IMR-90 (cell line): ENCODE results near the gene CNNM2. TPM values are rescaled to one million over a fixed set of nuclear protein-coding genes. Genes with fewer than 3 reads are reported as not detected.

ENCODE experiments used
- ATAC-seq: fragments of 200-7000 bp; cut with Tn5 transposase; 2 replicates; pipeline ENCODE4 v1.9.1; 2020; ENCODE audit warnings: low read depth, mild to moderate bottlenecking, moderate library complexity
- BruUV-seq: library from RNA; stranded (reverse); fragments of 400-500 nt; replicated peaks from 2 replicates; lab custom pipeline; 2021; lab: Mats Ljungman, UMichigan
- CTCF ChIA-PET: fragments of 300-600 bp; formaldehyde crosslinking; extraction: SDS; loops from one replicate; lab custom pipeline; 2021; ENCODE audit warnings: antibody characterized with exemption; lab: Yijun Ruan, JAX
- POLR2A ChIA-PET: fragments of 300-600 bp; sonication (Branson Sonifier 250); formaldehyde crosslinking; loops from one replicate; lab custom pipeline; 2022; ENCODE audit warnings: antibody characterized with exemption; ENCODE audit not compliant: unreplicated experiment; lab: Charles Lee
- DNase-seq: peaks from one replicate; pipeline ENCODE4 v3.0.0; 2013
- H2AFZ ChIP-seq: replicated peaks from 2 replicates; pipeline ENCODE3; 2013; ENCODE audit warnings: low read length, mild to moderate bottlenecking; ENCODE audit not compliant: poor library complexity
- H2AK5ac ChIP-seq: 2 replicates; pipeline ENCODE4 v1.6.1; 2013; ENCODE audit warnings: low read depth, low read length, inconsistent platforms
- H2AK9ac ChIP-seq: replicated peaks from 2 replicates; pipeline ENCODE3; 2013; ENCODE audit warnings: mild to moderate bottlenecking, low read depth, low read length, moderate library complexity; ENCODE audit not compliant: poor library complexity
- H2BK120ac ChIP-seq: 2 replicates; pipeline ENCODE4 v1.6.1; 2013; ENCODE audit warnings: low read depth, low read length, inconsistent platforms
- H2BK15ac ChIP-seq: 3 replicates; pipeline ENCODE4 v1.6.1; 2013; ENCODE audit warnings: low read depth, low read length, inconsistent platforms
- H2BK20ac ChIP-seq: 2 replicates; pipeline ENCODE4 v1.6.1; 2013; ENCODE audit warnings: low read depth, mild to moderate bottlenecking, inconsistent platforms, low read length, moderate library complexity
- H2BK5ac ChIP-seq: 2 replicates; pipeline ENCODE4 v1.6.1; 2013; ENCODE audit warnings: mild to moderate bottlenecking, low read depth, low read length, inconsistent platforms; ENCODE audit not compliant: poor library complexity, severe bottlenecking
- H3K14ac ChIP-seq: replicated peaks from 2 replicates; pipeline ENCODE4 v1.6.1; 2013; ENCODE audit warnings: low read depth, low read length, inconsistent platforms
- H3K18ac ChIP-seq: 2 replicates; pipeline ENCODE4 v1.6.1; 2013; ENCODE audit warnings: low read depth, low read length, control low read depth
- H3K23ac ChIP-seq: 2 replicates; pipeline ENCODE4 v1.6.1; 2013; ENCODE audit warnings: low read depth, low read length, inconsistent platforms
- H3K27ac ChIP-seq: 2 replicates; pipeline ENCODE4 v1.5.1; 2013; ENCODE audit warnings: mild to moderate bottlenecking, control low read depth, low read length; ENCODE audit not compliant: insufficient read depth
- H3K27me3 ChIP-seq: 2 replicates; pipeline ENCODE4 v1.6.1; 2013; ENCODE audit warnings: low read length; ENCODE audit not compliant: control insufficient read depth, insufficient read depth
- H3K36me3 ChIP-seq: 2 replicates; pipeline ENCODE4 v1.6.1; 2013; ENCODE audit warnings: low read length, mixed read lengths; ENCODE audit not compliant: control insufficient read depth, insufficient read depth
- H3K4ac ChIP-seq: 2 replicates; pipeline ENCODE4 v1.6.1; 2013; ENCODE audit warnings: low read depth, low read length, inconsistent platforms
- H3K4me1 ChIP-seq: 2 replicates; pipeline ENCODE4 v1.6.1; 2013; ENCODE audit warnings: low read length, mixed read lengths; ENCODE audit not compliant: control insufficient read depth, insufficient read depth
- H3K4me2 ChIP-seq: 2 replicates; pipeline ENCODE4 v1.6.1; 2013; ENCODE audit warnings: low read depth, mild to moderate bottlenecking, control low read depth, low read length, moderate library complexity
- H3K4me3 ChIP-seq: 2 replicates; pipeline ENCODE4 v1.5.1; 2013; ENCODE audit warnings: low read depth, mild to moderate bottlenecking, control low read depth, low read length, moderate library complexity; ENCODE audit not compliant: insufficient read depth
- H3K56ac ChIP-seq: 2 replicates; pipeline ENCODE4 v1.6.1; 2013; ENCODE audit warnings: low read length, inconsistent platforms; ENCODE audit not compliant: insufficient read depth; ENCODE audit errors: extremely low read depth
- H3K79me1 ChIP-seq, 2 experiments: 2 replicates each; pipeline ENCODE4 v1.6.1; 2013; ENCODE audit warnings: low read length in 2 of 2, inconsistent platforms in 1 of 2, low read depth in 1 of 2
- H3K9ac ChIP-seq: 2 replicates; pipeline ENCODE4 v1.6.1; 2013; ENCODE audit warnings: low read depth, low read length, control low read depth
- H3K9me1 ChIP-seq: 2 replicates; pipeline ENCODE4 v1.6.1; 2013; ENCODE audit warnings: low read length, inconsistent platforms; ENCODE audit not compliant: insufficient read depth
- H3K9me3 ChIP-seq: 2 replicates; pipeline ENCODE4 v1.6.1; 2013; ENCODE audit warnings: low read length; ENCODE audit not compliant: control insufficient read depth, insufficient read depth
- H4K20me1 ChIP-seq: 2 replicates; pipeline ENCODE4 v1.6.1; 2013; ENCODE audit warnings: low read length, inconsistent platforms; ENCODE audit not compliant: insufficient read depth
- H4K5ac ChIP-seq: 2 replicates; pipeline ENCODE4 v1.6.1; 2013; ENCODE audit warnings: mild to moderate bottlenecking, low read depth, low read length, control low read depth
- H4K8ac ChIP-seq, 2 experiments: 2 replicates each; pipeline ENCODE4 v1.6.1; 2013; ENCODE audit warnings: low read depth in 2 of 2, low read length in 2 of 2, control low read depth in 1 of 2, inconsistent platforms in 1 of 2
- H4K91ac ChIP-seq: 2 replicates; pipeline ENCODE4 v1.6.1; 2013; ENCODE audit warnings: low read depth, low read length, inconsistent platforms; ENCODE audit not compliant: insufficient read depth
- MXI1 ChIP-seq: IDR thresholded peaks from 2 replicates; pipeline ENCODE4 v1.6.1; 2012; ENCODE audit warnings: low read depth, mild to moderate bottlenecking, low read length, moderate library complexity, borderline replicate concordance
- WGBS, 2 experiments: methylation state at CpG; one replicate each; pipeline versions ENCODE4 v1.1.5 to v1.1.7; 2013; ENCODE audit warnings: missing lambda C conversion rate in 2 of 2; ENCODE audit not compliant: insufficient read length in 1 of 2; ENCODE audit errors: extremely low coverage in 2 of 2; 5-methylcytosine and 5-hydroxymethylcytosine counted together
- dilution Hi-C: fragments of 300-500 bp; cut with HindIII; formaldehyde crosslinking; loops from one replicate; pipeline ENCODE4 v1.14.3; 2018; ENCODE audit warnings: low sequenced_read_pairs; ENCODE audit not compliant: unreplicated experiment
- in situ Hi-C: fragments of 300-500 bp; cut with MboI; formaldehyde crosslinking; loops from 3 replicates; pipeline ENCODE4 v1.14.3; 2019; ENCODE audit warnings: low sequenced_read_pairs, inconsistent platforms, mixed read lengths
- intact Hi-C: fragments of 100-400 bp; cut with micrococcal nuclease; formaldehyde crosslinking; loops from 2 replicates; pipeline ENCODE4 v1.10.0; 2022
- polyA plus RNA-seq, 3 experiments: library from polyadenylated mRNA; depleted of rRNA; stranded (reverse); fragments of >200 nt; gene quantifications; 2 replicates each; pipeline ENCODE4 v1.2.3, GENCODE V29; 2012; ENCODE audit warnings: low replicate concordance in 1 of 3
- total RNA-seq: library from RNA; depleted of rRNA; stranded (reverse); fragments of >200 nt; gene quantifications from 2 replicates; pipeline ENCODE4 v1.2.3, GENCODE V29; 2012

Gene CNNM2
- total and polyA plus RNA-seq, 2 of the 4 experiments (the other 2 are of a cell fraction) = 4.7 to 5.6 TPM

- DNase-seq (no peak), ATAC-seq (no peak)
- ChIA-PET CTCF (no interaction called here), POLR2A (no interaction called here)
- no peak overlapping the region for H2BK20ac ChIP-seq
- intact Hi-C loops (no loop called here), in situ Hi-C loops (no loop called here), dilution Hi-C loops (no loop called here)
- H3K4ac ChIP-seq = no peak overlapping the region
- H3K4me2 ChIP-seq = no peak overlapping the region
- no peak overlapping the region for H2AK9ac ChIP-seq
- H4K5ac ChIP-seq = no peak overlapping the region
- H3K9me1 ChIP-seq = peaks cover 5% of the 10 kb centered on the region; the same call in 1 of the 2 replicates
- no peak overlapping the region for H3K4me3 ChIP-seq
- peaks cover 12% of the 10 kb centered on the region for H3K4me1 ChIP-seq
- BruUV-seq = no TSS peak
- peaks cover 21 to 57% of the 10 kb centered on the region in 2 experiments for H3K79me1 ChIP-seq
- H3K14ac ChIP-seq = no peak overlapping the region
- no peak overlapping the region for H2BK120ac ChIP-seq
- no peak overlapping the region for H2BK15ac ChIP-seq
- no peak overlapping the region for H4K8ac ChIP-seq
- H3K27ac ChIP-seq = no peak overlapping the region
- no peak overlapping the region for H3K23ac ChIP-seq
- H3K27me3 ChIP-seq = no peaks in the 10 kb centered on the region
- H3K36me3 ChIP-seq = peaks cover 7% of the 10 kb centered on the region
- no peak overlapping the region for H3K56ac ChIP-seq
- H4K91ac ChIP-seq = no peak overlapping the region
- no peak overlapping the region for H3K18ac ChIP-seq
- no peak overlapping the region for H3K9ac ChIP-seq
- H3K9me3 ChIP-seq = no peaks in the 10 kb centered on the region
- no peak overlapping the region for H2AK5ac ChIP-seq
- no CpG with 5 or more reads among the region's 4 CpGs for WGBS, 2 experiments
- TF ChIP-seq MXI1 = no peak
- H2AFZ ChIP-seq = no peak overlapping the region
- peaks cover 5% of the 10 kb centered on the region; the same call in 1 of the 2 replicates for H4K20me1 ChIP-seq
- no peak overlapping the region for H2BK5ac ChIP-seq
Measured at GRCh38 chr10:103124420-103125096, 206.5 kb downstream of the CNNM2 start.
